IMR-90 (cell line): Measurements from ENCODE around the gene UTF1.

Source experiments
- POLR2A ChIP-seq: IDR thresholded peaks from 2 replicates; pipeline ENCODE4 v1.6.1; 2012; ENCODE audit warnings: mild to moderate bottlenecking, low read depth, low read length
- SMC3 ChIP-seq: fragments of 150-350 bp; IDR thresholded peaks from 2 replicates; pipeline ENCODE4 v1.6.1; 2016; ENCODE audit warnings: low read depth, mild to moderate bottlenecking, antibody characterized with exemption, low read length, moderate library complexity

- TF ChIP-seq SMC3 (no peak), POLR2A (no peak)
These were observed 41.9 kb upstream of the UTF1 start for GRCh38 chr10:133187906-133188681.
